HG02759 (cell line): Measurements from ENCODE around the gene PRR29.
"Not testable (repeated sequence)": the region's sequence is repeated elsewhere in the genome, so short reads cannot be mapped to it uniquely, and the experiment has no call there.

Source experiments
- ATAC-seq: cut with Tn5 transposase; IDR thresholded peaks from one replicate; pipeline ENCODE4 v1.9.1; 2021; ENCODE audit warnings: mild to moderate bottlenecking, moderate library complexity; ENCODE audit not compliant: unreplicated experiment

Gene PRR29

DNA sequence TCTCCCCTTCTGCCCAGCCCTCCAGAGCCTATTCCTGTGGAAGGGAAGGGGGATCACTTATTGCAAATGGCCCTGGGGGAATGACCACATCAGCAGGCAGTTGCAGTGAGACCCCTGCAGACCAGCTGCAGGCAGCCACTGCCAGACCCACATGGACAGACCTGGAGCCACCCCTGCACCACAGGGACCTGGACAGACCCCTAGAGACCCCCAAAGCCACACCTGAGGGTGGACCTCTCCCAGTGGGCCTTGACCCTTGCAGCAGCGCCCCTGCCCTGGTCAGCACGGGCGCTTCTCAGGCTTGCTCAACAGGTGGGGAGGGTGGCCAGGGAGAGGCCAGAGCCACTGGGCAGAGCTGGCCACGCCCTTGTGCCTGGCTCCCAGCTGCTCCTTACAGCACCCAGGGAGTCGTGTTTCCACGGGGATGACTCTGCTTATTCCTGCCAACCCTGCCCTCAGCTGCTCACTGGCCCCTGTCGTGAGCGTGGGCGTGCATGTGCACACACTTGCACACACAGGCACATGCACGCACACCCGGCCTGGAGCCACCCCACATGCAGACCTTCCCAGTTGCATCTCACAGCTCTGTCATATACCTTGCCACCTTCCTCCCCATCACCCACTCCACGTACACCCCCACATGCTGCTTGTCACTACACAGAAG, 24.1 kb upstream of the PRR29 start:
- no peak for ATAC-seq

DNA sequence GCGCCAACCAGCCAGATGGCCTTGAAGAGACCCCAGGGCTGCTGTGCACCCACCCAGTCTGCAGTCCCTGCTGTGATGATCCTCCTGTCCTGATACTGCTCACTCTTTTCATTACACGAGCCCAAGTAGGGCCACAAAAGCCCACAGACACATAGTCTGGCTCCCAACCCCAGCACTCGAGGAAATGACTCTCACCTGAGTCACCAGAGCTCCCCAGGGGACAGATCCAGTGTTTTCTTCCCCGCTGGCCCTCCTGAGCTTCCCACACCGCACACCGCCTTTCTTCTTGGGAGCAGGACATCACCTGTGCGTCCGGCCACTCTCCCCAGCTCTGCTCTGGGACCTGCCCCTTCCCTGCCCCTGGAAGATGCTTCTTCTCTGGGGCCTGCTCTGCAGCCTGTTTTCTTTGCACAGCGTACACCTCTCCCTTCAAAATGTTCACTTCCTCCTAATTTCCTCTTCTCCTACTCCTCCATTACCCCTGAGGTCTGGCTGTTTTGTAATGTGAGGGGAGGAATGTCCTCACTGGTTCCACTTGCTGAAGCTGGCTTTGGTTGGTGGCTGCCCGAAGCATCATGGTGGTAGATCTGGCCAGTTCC, 23.5 kb upstream of the PRR29 start:
- no peak for ATAC-seq

DNA sequence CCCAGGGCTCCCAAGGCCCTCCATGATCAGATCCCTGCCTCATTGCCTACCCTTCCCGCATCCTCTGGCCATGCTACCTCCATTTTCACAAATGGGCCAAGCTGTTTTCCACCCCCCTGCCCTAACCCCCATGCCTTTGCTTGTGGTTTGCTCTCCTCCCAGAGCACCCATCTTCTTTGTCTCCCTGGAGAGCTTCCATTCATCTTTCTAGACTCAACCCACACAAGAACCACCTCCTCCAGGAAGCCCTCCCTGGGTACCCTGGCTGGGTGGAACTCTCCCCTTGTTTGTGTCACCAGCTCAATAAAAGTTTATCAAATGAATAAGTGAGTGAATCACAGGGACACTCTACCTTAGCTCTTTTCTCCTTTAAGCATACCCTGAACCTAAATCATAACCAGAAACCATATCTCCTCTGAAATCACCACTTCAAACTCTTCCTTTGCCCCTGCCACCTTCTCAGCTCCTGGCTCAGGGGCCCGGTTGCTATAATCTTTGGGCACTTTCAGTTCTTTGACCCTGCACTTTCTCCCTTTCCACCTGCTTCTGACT, 22.5 kb upstream of the PRR29 start:
- no peak for ATAC-seq

DNA sequence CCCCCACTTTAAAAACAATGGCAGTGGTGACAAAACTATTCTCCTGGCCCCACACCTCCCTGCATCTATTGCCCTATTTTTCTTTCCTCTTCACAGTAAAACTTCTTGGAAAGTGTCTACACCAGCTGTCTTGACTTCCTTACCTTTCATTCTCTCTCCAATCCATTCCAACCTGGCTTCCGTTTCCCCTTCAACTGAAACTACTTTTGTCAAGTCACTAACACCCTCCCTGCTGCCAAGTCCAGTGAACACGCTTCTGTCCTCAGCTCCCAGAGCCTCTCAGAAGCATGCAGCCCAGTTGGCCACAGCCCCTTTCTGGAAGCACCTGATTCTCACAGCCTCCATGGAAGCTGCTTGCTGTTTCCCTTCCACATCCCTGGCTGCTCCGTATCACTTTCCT, 21.4 kb upstream of the PRR29 start:
- ATAC-seq: no peak

DNA sequence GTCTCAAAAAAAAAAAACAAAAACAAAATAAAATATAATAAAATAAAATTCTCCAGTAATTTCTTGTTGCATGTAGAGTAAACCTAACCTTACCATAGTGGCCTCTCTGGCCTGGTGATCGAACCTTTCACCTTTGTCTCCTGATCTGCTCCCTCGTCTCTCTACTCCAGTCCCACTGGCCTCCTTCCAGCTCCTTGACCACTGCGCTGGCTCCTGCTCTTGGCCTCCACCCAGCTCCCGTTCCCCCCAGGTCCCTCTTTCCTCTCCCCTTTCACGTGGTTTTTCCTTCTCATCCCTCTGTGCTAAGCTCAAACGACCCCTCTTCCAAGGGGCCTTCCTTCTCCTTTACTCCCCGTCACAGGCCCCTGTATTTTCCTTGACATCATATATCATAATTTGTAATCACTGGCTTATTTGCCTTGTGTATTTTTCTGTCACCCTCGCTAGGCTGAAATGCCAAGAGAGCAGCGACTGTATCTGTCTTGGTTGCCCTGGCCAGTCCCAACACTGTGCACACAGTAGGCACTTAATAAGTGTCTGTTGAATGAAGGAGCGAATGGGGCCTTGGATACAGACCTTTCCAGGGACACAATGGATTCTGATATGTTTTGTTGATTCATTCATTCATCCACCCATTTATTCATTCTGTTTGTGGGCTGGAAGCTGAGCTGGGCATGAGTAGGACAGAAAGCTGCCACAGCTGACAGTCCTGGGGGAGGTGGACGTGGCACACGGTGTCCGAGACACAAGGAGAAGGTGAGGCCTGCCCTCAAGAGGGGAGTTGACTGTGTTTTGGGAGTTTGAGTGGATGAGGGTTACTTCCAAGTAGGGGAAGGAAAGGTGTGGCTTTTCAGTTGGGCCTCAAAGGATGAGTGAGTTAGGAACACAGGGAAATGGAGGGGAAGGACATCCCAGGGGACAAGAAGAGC, 19.6 kb upstream of the PRR29 start:
- no peak for ATAC-seq

DNA sequence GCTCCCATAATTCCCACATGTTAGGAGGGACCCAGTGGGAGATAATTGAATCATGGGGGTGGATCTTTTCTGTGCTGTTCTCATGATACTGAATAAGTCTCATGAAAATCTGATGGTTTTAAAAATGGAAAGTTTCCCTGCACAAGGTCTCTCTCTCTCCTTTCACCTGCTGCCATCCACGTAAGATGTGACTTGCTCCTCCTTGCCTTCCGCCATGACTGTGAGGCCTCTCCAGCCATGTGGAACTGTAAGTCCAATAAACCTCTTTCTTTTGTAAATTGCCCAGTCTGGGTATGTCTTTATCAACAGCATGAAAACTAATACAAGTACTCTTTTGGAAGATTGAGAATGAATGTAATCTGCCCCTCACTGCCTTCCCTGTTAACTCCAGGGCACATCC, 15.5 kb upstream of the PRR29 start:
- ATAC-seq: not testable (repeated sequence)

DNA sequence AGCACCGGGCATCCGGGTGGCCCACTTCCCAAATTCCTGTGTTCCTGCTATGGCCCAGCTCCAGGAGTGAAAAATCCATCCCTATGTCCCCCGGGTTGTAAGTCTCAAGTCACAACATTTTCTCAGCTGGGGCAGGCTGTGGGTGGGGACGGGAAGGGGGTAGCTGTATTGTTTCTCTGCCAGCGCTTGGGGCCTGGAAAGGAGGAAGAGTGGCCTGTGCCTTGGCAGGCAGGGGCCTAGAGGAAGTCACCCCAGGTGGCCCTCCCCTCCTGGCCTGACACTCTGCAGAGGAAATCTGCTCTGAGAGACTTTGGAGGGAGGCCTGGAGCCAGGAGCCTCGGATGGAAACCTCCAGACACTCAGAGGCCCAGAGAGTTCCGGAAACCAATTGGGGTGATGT, 14.8 kb upstream of the PRR29 start:
- no peak for ATAC-seq

DNA sequence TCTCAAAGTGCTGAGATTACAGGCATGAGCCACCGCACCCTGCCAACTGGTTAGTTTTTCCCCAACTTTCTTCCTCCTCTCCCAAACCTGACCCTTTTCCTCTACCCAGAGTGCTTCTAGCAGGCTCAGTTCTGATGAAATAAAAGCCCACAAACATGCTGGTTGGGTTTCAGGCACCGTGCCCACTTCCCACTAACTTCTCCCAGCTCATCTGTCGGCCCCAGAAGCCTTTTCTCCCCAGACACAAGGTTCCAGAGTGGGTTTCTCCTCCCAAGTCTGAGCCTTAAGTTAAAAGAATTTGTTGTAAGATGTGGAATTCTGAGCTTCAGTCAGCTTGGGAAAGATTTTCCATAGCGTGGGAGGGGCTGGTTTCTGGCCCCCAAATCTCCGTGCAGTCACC, 13.9 kb upstream of the PRR29 start:
- ATAC-seq: no peak

DNA sequence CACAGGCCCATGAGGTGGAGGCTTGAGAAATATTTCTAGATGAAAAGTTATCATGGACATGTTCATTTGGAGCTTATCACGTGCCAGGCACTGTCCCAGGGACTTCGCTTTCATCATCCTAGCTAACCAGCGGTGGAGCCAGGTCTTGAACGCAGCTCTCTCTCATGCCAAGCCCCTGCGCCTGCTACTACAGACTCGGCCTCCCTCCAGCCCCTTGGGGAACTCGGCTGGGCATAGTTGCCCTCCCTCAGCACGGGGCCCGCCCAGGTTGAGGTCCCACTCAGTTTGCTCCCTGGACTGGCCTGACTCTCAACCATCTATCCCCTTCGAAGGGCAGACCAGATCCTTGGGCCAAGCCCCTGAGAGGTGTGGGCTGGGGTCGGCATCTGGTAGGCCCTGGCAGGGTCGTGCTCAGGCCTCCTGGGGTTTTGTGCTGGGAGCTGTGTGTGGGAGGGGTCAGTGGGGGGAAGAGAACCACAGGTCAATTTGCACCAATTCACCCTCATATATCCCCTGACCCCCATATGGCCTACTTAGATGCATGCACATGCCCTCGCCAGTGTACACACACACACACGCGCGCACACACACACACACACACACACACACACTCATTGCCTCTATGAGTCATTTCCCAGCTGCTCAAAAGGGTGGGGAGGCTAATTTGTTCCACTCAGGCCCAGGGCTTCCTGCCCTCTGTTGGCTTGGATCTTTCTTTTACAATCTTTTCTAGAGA, 13.3 kb upstream of the PRR29 start:
- no peak for ATAC-seq

DNA sequence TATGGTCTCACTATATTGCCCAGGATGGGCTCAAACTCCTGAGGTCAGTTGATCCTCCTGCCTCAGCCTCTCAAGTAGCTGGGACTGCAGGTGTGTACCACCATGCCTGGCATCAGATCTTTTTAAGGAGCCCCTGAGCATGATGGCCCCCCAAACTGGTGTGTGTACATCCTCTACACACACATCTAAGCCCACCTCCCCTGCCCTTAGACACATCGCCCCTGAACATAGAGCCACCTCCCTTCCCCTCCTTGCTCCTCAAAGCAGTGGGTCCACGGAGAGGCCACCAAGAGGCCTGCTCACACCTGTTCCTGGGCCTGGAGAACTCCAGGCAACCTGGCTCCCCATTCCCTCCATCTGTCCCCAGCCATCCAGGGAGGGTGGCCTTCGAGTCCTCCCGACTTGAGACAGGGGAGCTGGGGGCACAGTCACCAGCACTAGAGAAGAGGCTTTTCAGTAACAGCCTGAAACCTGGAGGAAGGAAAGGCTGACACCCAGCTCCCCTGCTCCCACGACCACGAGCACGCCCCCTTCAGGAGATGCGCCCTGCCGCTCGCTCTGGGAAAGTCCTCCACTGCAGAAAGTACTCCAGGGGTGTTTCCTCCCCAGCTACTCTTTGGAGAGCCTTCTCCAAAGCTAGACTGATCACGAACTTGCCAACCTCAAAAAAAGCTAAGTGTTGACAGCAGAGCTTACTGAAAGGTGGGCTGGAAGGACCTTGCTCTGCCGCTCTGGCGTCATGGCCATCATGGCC, 12.6 kb upstream of the PRR29 start:
- no peak for ATAC-seq

DNA sequence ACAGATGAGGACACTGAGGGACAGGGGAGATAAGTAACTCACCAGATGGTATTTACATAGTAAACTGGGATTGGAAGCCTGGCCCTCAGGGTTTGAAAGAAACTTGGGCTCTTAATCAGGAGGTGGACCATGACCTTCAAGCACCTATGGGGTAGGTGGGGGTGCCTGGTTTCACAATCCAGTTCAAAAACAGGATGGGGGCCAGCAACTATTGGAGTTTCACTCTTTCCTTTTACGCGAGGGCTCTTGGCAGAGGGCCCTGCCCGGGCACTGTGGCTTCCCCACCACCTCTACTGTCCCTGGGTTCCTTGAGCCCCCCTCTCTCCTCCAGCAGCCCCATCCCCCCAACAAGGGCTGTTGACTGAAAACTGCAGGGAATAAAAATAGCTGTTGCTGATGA, 11.3 kb upstream of the PRR29 start:
- ATAC-seq: no peak

DNA sequence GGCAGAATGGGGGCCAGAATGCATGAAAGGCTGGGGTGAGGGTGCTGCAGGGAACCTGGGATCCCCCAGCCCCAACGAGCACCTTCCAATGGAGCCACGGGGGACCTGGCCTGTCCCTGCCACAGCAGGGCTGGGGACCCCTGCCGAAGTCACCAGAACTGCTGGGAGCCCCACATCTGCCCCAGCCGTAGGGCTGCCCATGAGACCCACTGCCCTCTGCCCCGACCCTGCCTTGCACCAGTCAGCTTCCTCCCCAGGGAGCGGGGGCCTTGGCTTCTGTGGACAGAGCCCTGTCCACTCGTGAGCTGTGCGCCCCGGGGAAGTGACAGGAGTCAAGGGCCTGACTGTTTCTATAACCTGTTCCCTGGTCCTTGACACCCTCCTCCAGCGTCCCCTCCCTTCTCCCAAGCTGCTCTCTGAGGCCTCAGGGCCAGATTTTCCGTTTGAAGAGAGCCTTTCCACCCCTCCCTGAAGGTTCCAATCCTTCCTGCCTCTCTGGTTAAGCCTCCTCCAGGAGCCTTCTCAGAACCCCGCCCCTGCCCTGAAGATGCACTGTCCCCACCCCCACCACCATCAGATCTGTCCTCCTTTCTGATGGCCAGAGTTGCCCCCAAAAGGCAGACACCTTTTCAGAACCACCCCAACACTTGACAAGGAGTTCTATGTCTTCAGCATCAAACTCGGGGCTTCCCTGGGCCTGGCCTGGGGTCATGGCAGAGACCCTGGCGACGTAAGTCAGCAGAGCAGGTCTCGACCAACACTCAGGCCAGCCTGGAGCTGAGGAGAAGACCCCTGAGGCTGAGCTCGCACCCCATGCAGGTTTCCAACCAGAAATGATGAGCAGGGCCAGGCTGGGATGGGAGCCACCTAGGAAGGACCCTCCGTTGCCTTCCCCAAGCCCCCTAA, 10.7 kb upstream of the PRR29 start:
- ATAC-seq: no peak

DNA sequence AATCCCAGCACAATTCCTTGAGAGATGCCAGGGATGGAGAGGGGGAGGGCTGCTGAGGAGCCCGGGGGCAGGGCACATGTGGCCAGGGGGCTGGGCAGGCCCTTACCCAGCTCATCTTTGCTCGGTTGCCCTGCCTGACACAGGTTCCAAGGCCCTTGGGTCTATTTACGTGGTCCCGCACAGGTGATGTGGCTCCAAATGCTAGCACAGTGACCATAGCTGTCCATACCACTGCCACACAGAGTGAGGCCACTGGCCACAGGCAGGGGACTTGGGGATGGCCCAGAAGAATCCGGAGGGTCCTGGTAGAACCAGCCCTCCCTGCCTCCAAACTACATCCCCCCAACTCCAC, 10.0 kb upstream of the PRR29 start:
- ATAC-seq: no peak

DNA sequence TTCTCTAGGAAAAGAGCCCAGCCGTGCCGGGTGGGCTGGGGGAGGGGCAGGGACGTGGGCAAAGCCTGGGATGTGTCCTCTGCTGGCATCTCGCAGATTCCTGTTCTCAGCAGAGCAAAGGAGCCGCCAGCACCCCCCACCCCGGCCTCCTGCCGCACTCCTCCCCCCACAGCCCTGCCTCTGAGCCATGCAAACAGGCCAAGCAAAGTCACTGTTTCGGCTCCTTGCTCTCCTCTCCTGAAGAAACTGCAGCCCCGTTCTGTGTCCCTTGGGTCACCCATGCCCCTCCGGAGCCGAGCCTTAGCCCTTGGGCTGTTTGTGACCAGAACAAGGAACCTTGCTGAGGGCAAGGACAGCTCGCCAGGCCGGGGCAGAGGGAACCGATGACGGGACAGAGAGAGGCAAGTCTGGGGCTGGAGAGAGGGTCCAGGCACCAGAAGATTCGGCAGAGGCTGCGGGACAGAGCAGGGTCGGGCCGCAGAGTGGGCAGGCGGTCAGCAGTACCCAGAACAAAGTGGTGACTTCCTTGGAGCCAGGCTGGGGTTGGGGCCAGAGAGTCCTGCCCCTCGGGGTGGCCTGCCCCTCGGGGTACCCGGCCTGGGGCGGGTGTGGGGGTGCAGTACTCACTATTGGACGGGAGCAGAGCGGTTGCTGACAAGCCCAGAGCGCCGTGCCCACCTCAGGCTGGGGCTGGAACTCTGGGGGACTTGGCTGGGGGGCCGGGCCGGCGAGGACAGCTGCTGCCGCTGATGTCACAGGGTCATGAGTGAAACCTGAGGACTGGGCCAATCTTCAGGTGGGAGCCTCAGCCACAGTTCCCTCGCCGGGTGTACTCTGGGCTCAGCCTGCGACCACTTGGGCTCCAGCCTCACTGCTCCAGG, 9.2 kb upstream of the PRR29 start:
- ATAC-seq: no peak

DNA sequence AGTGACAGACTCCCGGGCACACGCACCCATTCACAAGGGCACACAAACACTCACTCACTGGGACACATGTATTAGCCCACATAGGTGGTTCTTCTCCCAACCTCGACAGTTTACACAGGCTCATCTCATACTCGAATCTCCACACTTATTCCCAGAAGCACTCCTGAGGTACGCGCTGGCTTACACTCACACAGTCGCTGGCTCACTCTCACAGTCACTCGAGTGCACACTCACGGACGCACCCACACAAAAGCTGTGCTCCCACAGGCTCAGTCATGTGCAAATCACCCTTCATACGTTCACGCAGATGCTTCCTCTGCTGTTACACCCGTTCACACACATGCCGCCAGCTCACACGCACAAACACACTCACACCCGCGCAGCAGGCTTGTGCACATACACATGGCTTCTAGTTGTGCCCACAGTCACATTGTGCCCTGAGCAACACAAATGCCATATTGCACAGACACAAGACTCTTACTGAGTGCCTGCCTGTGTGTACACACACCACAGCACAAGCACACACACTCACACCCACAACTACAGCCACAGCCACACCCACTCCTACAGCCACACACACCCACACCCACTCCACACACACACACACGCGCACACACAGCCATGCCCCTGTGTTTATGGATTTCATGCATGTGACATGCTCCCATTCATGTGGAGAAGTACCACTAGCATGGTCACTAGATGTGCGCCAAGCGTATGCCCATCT, 8.4 kb upstream of the PRR29 start:
- no peak for ATAC-seq

DNA sequence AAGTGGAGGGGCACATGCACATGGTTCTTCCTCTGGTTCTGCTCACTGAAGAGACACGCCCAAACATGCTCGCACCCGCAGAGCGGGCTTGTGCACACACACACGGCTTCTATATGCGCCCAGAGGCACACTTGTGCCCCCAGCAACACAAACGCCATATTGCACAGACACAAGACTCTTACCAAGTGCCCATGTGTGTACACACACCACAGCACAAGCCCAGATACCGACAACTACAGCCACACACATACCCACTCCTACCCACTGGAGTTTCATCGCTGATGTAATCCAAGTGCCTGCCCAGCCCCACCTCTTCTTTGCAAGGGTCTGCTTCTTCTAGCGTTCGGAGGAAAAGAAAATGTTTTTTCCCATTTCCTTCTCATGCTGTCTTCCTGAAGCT, 6.5 kb upstream of the PRR29 start:
- no peak for ATAC-seq

DNA sequence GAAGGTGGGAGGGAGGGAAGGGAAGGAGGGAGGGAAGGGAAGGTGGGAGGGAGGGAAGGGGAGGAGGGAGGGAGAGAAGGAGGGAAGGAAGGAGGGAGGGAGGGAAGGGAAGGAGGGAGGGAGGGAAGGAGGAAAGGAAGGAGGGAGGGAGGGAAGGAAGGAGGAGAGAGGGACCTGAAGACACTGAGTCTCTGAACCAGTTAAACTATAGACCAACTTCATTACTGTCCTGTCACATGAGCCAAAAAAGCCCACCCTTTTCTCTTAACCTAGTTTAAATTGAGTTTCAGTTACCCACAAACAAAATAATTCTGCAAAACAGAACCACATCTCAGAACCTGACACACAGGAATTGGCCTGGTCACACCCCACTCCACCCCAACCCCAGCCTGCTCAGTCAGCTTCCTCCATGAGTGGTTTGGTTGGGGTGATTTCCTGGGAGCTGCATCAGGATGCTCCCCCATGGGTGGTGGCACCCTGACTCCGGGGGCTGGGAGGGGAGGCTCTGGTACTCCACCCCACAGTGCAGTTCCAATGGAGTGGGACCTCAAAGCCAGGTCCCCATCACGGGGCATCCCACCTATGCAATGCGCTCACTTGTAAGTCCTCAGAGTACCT, 4.7 kb upstream of the PRR29 start:
- no peak for ATAC-seq
